Thoracic aorta (tissue), 2 donors: Measurements from ENCODE around the gene TRMT11. TPM values are rescaled to one million over a fixed set of nuclear protein-coding genes. Genes with fewer than 3 reads are reported as not detected.
A peak's percentile ranks its signal among the peaks of the same experiment; 100 is the strongest.

ENCODE experiments used
- ATAC-seq: fragments of 150-250 bp; one replicate; pipeline ENCODE4 v1.8.0; 2017; ENCODE audit warnings: low read depth; ENCODE audit not compliant: insufficient number of reproducible peaks, low FRiP score
- DNase-seq: peaks from one replicate; pipeline ENCODE4 v3.0.0-alpha.2; 2020; ENCODE audit warnings: low spot score
- H3K27ac ChIP-seq, 2 donors: fragments of 200-600 bp; sonication (generic); 1 replicate in 1 of 2; 2 replicates in 1 of 2; pipeline ENCODE4 v1.5.1; 2016; ENCODE audit warnings: mild to moderate bottlenecking in 2 of 2, moderate library complexity in 2 of 2
- H3K27me3 ChIP-seq: fragments of 200-600 bp; sonication (generic); replicated peaks from 2 replicates; pipeline ENCODE4 v1.6.0; 2016; ENCODE audit warnings: mild to moderate bottlenecking; ENCODE audit not compliant: insufficient read depth
- H3K36me3 ChIP-seq: fragments of 200-600 bp; sonication (generic); one replicate; pipeline ENCODE4 v1.5.1; 2016
- H3K4me1 ChIP-seq, 2 donors: fragments of 200-600 bp; sonication (generic); 1 replicate in 1 of 2; 2 replicates in 1 of 2; pipeline versions ENCODE4 v1.5.1 to v1.6.0; 2016; ENCODE audit warnings: low read depth in 2 of 2, mild to moderate bottlenecking in 1 of 2; ENCODE audit not compliant: control insufficient read depth in 1 of 2
- H3K4me3 ChIP-seq: fragments of 200-600 bp; sonication (generic); 2 replicates; pipeline ENCODE4 v1.5.1; 2016; ENCODE audit warnings: mild to moderate bottlenecking
- H3K9me3 ChIP-seq: fragments of 200-600 bp; sonication (generic); 2 replicates; pipeline ENCODE4 v1.5.1; 2016
- CTCF ChIP-seq: fragments of 200-600 bp; sonication (generic); IDR thresholded peaks from one replicate; pipeline ENCODE4 v1.5.1; 2019; ENCODE audit warnings: antibody characterized with exemption
- total RNA-seq, 2 donors: library from RNA; depleted of rRNA; stranded (reverse); fragments of >200 nt; gene quantifications; one replicate each; pipeline versions ENCODE4 v1.1.0 to v1.2.3, GENCODE V29; 2016

TRMT11 gene
- 10 to 100 TPM; 33.6 to 54.0 TPM for total RNA-seq

- no peaks in the 10 kb centered on the region for H3K9me3 ChIP-seq
- TF ChIP-seq CTCF: no peak
- H3K36me3 ChIP-seq: no peaks in the 10 kb centered on the region
- ATAC-seq (peak; percentile 93), DNase-seq (peak; percentile 25)
- H3K27ac ChIP-seq: peak within 1 kb of the TSS; percentile 70 to 73
- H3K27me3 ChIP-seq: no peaks in the 10 kb centered on the region
- H3K4me1 ChIP-seq: peaks cover 12 to 34% of the 10 kb centered on the region in 2 donors
- peak within 1 kb of the TSS; percentile 81 for H3K4me3 ChIP-seq
Observed at GRCh38 chr6:125986301-125987025, at the start of gene TRMT11. TSS of gene TRMT11 (plus strand) at chr6:125986540. CDS start at chr6:125986551, 11 bp downstream.

- H3K9me3 ChIP-seq: no peaks in the 10 kb centered on the region
- no peak for DNase-seq
Observed at GRCh38 chr6:125939026-125939425, 47.3 kb upstream of the TRMT11 start.

DNA sequence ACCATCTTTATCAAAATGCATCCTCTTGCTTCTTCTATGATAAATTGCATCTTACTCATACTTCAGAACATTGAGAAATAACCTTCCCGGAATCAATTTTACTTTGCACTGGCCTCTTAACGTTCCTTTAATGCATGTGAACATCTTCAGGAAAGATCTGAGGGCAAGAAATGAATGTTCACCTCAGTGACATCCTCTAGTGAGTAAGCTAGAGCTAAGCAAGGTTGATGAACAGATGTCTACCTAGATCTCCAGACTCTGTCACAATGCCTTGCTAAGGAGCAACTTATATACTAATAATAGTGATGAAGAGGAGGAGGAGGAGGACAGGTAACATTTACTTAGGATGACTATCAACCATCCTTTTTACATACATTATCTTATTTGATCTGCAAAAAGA lies 46.5 kb upstream of the TRMT11 start:
- no peak overlapping the region for H3K27ac ChIP-seq

More at GRCh38 chr6:125939026-125939425, 47.3 kb upstream of the TRMT11 start:
- TF ChIP-seq CTCF: no peak
- Histone ChIP-seq H3K4me3 (no peak overlapping the region), H3K27me3 (no peaks in the 10 kb centered on the region), H3K36me3 (no peaks in the 10 kb centered on the region), H3K27ac (no peak overlapping the region), H3K4me1 (peaks cover 5% of the 10 kb centered on the region in 2 donors)
- no peak for ATAC-seq

DNA sequence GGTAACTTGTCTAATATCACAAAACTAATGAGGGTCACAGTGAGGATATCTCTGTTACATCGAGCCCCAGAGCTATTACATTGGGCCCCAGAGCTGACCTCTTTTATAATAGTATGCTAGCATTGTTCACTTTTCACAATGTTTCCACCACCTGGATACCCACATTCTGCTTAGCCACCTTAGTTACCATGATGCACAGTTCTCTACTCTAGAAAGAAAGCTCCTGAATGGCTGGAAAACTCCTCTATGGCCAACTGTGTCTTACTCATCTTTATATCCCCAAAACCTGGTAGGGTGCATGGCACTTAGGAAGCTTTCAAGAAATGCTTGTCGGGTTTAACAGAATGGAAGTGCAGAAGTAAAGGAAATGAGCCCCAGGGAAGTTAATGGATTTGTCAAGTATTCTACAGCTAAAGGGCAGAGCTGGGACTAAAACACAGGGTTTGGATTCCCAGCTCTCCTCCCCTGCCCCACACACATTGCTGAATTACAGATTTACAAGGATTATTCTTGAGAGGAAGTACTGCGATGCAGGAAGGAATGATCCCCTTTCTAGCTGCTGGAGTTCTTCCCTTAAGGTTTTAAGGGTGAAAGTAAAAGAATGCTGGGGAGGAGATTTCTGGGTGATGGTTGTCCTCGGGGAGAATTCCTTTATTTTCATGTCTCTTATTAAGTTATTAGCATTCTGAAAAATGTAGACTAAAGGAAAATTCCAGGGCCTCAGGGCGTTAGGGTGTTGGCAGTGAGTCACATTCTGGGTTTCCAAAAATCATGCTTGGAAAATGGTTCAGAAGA lies 45.9 kb upstream of the TRMT11 start:
- Histone ChIP-seq H3K4me3 (no peak overlapping the region), H3K9me3 (no peaks in the 10 kb centered on the region), H3K36me3 (no peaks in the 10 kb centered on the region), H3K27ac (no peak overlapping the region), H3K4me1 (peaks cover 16 to 19% of the 10 kb centered on the region in 2 donors), H3K27me3 (no peaks in the 10 kb centered on the region)
- TF ChIP-seq CTCF: no peak
- ATAC-seq: no peak
- DNase-seq: no peak

More for the DNA sequence above, 46.5 kb upstream of the TRMT11 start:
- no peak for ATAC-seq
- Histone ChIP-seq H3K27me3 (no peaks in the 10 kb centered on the region), H3K4me1 (peaks cover 10 to 13% of the 10 kb centered on the region in 2 donors), H3K4me3 (no peak overlapping the region), H3K36me3 (no peaks in the 10 kb centered on the region), H3K9me3 (no peaks in the 10 kb centered on the region)
- no peak for TF ChIP-seq CTCF
- DNase-seq: no peak
